CD4-positive, alpha-beta T cell treated with Interleukin-15 for 4 hours (primary cell): Measurements from ENCODE around the gene GALC.
A peak's percentile ranks its signal among the peaks of the same experiment; 100 is the strongest.

Experiments
- DNase-seq: peaks from one replicate; pipeline ENCODE4 v3.0.0-alpha.2; 2020; ENCODE audit warnings: low spot score

Gene GALC

GRCh38 chr14:88005978-88006851 is 13.2 kb upstream of the GALC start:
- peak; percentile 80 for DNase-seq

- DNase-seq = peak; percentile 69
Observed at GRCh38 chr14:88005050-88005481, 12.1 kb upstream of the GALC start, which contains the start of gene GPR65. GPR65 (plus strand) TSS chr14:88005135; CDS start chr14:88010848, 5,713 bp downstream.

GRCh38 chr14:88004506-88005036 is 11.6 kb upstream of the GALC start:
- no peak for DNase-seq

GRCh38 chr14:88003425-88003824 is 10.4 kb upstream of the GALC start:
- no peak for DNase-seq

- no peak for DNase-seq
Observed at GRCh38 chr14:88002421-88003075, 9.6 kb upstream of the GALC start.

GRCh38 chr14:87999277-87999676 is 6.3 kb upstream of the GALC start:
- DNase-seq = no peak

GRCh38 chr14:87998482-87998881 is 5.5 kb upstream of the GALC start:
- no peak for DNase-seq

GRCh38 chr14:87996291-87996592 is 3.3 kb upstream of the GALC start:
- DNase-seq = no peak

- DNase-seq = no peak
Observed at GRCh38 chr14:87995500-87996290, 2.7 kb upstream of the GALC start.

GRCh38 chr14:87994974-87995373 is 2.0 kb upstream of the GALC start:
- peak; percentile 37 for DNase-seq

GRCh38 chr14:87992346-87992717 is 650 bp downstream of the GALC start:
- no peak for DNase-seq

GRCh38 chr14:87990682-87991081 is 2.3 kb downstream of the GALC start:
- no peak for DNase-seq

- no peak for DNase-seq
Observed at GRCh38 chr14:87989956-87990299, 3.1 kb downstream of the GALC start.

- no peak for DNase-seq
Observed at GRCh38 chr14:87989221-87989955, 3.6 kb downstream of the GALC start.

- no peak for DNase-seq
Observed at GRCh38 chr14:87979689-87980088, 13.3 kb downstream of the GALC start.

- no peak for DNase-seq
Observed at GRCh38 chr14:87975636-87976035, 17.3 kb downstream of the GALC start.

- no peak for DNase-seq
Observed at GRCh38 chr14:87971010-87971409, 22.0 kb downstream of the GALC start.

- no peak for DNase-seq
Observed at GRCh38 chr14:87967496-87967895, 25.5 kb downstream of the GALC start.

- DNase-seq = no peak
Observed at GRCh38 chr14:87966816-87967215, 26.2 kb downstream of the GALC start.

GRCh38 chr14:87961246-87961645 is 31.7 kb downstream of the GALC start:
- DNase-seq = no peak

- peak; percentile 7 for DNase-seq
Observed at GRCh38 chr14:87960013-87960787, 32.8 kb downstream of the GALC start.
